Chondrocyte (in vitro differentiated cells): ENCODE results near the gene ADAM11. TPM values are rescaled to one million over a fixed set of nuclear protein-coding genes. Genes with fewer than 3 reads are reported as not detected.
"Not testable (repeated sequence)": the region's sequence is repeated elsewhere in the genome, so short reads cannot be mapped to it uniquely, and the experiment has no call there.

Source experiments
- DNase-seq: peaks from one replicate; pipeline ENCODE4 v3.0.0; 2021; ENCODE audit warnings: mixed read lengths, low spot score
- H3K27ac Mint-ChIP-seq: one replicate; pipeline ENCODE4 v1.8.0; 2021; ENCODE audit warnings: mild to moderate bottlenecking, moderate library complexity, mixed read lengths; ENCODE audit not compliant: unreplicated experiment
- H3K27me3 Mint-ChIP-seq: 2 replicates; pipeline ENCODE4 v1.8.0; 2021; ENCODE audit warnings: low read depth, mixed read lengths
- H3K36me3 Mint-ChIP-seq: 2 replicates; pipeline ENCODE4 v1.8.0; 2021; ENCODE audit warnings: low read depth, mixed read lengths
- H3K4me1 Mint-ChIP-seq: 2 replicates; pipeline ENCODE4 v1.8.0; 2021; ENCODE audit warnings: low read depth, mild to moderate bottlenecking, mixed read lengths
- H3K4me3 Mint-ChIP-seq: one replicate; pipeline ENCODE4 v1.8.0; 2021; ENCODE audit warnings: mild to moderate bottlenecking, moderate library complexity, mixed read lengths; ENCODE audit not compliant: unreplicated experiment
- H3K9me3 Mint-ChIP-seq: 2 replicates; pipeline ENCODE4 v1.8.0; 2021; ENCODE audit warnings: low read depth, mixed read lengths
- CTCF ChIP-seq: fragments of 200-600 bp; sonication (generic); IDR thresholded peaks from 2 replicates; pipeline ENCODE4 v1.5.0; 2021; ENCODE audit warnings: antibody characterized with exemption, mild to moderate bottlenecking, moderate library complexity
- total RNA-seq: library from RNA; stranded (reverse); gene quantifications from 3 replicates; pipeline ENCODE4 v1.2.1, GENCODE V29; 2021

Gene ADAM11
- total RNA-seq, 1 donor from 2014 or later, result 0.47 TPM

- H3K27me3 Mint-ChIP-seq, result no peaks in the 10 kb centered on the region
- no peak overlapping the region for H3K4me3 Mint-ChIP-seq
- no peak for DNase-seq
- peaks cover 6% of the 10 kb centered on the region for H3K36me3 Mint-ChIP-seq
- H3K4me1 Mint-ChIP-seq, result no peaks in the 10 kb centered on the region
- H3K9me3 Mint-ChIP-seq, result no peaks in the 10 kb centered on the region
- no peak overlapping the region for H3K27ac Mint-ChIP-seq
- TF ChIP-seq CTCF, result no peak
These were observed 24.5 kb upstream of the ADAM11 start for GRCh38 chr17:44734272-44734671.

GRCh38 chr17:44736551-44737240, 22.1 kb upstream of the ADAM11 start:
- Mint-ChIP-seq H3K27ac (no peak overlapping the region), H3K27me3 (no peaks in the 10 kb centered on the region), H3K4me3 (no peak overlapping the region), H3K36me3 (peaks cover 4% of the 10 kb centered on the region), H3K9me3 (no peaks in the 10 kb centered on the region), H3K4me1 (no peaks in the 10 kb centered on the region)
- DNase-seq, result no peak
- no peak for TF ChIP-seq CTCF

- DNase-seq, result no peak
- peaks cover 2% of the 10 kb centered on the region for H3K36me3 Mint-ChIP-seq
- H3K27ac Mint-ChIP-seq, result no peak overlapping the region
- no peak overlapping the region for H3K4me3 Mint-ChIP-seq
- H3K9me3 Mint-ChIP-seq, result no peaks in the 10 kb centered on the region
- H3K27me3 Mint-ChIP-seq, result no peaks in the 10 kb centered on the region
- no peaks in the 10 kb centered on the region for H3K4me1 Mint-ChIP-seq
- no peak for TF ChIP-seq CTCF
These were observed 20.4 kb upstream of the ADAM11 start for GRCh38 chr17:44738214-44738906.

GRCh38 chr17:44741316-44741715, 17.5 kb upstream of the ADAM11 start:
- TF ChIP-seq CTCF, result no peak
- Mint-ChIP-seq H3K4me1 (no peaks in the 10 kb centered on the region), H3K27ac (no peak overlapping the region), H3K4me3 (no peak overlapping the region), H3K36me3 (no peaks in the 10 kb centered on the region), H3K9me3 (no peaks in the 10 kb centered on the region), H3K27me3 (no peaks in the 10 kb centered on the region)
- DNase-seq, result no peak

GRCh38 chr17:44745301-44745700, 13.5 kb upstream of the ADAM11 start:
- DNase-seq, result no peak
- Mint-ChIP-seq H3K27me3 (no peaks in the 10 kb centered on the region), H3K4me1 (no peaks in the 10 kb centered on the region), H3K36me3 (peaks cover 2% of the 10 kb centered on the region), H3K9me3 (no peaks in the 10 kb centered on the region), H3K4me3 (no peak overlapping the region), H3K27ac (no peak overlapping the region)
- TF ChIP-seq CTCF, result no peak

- H3K4me3 Mint-ChIP-seq, H3K4me1 Mint-ChIP-seq, H3K9me3 Mint-ChIP-seq, DNase-seq, H3K36me3 Mint-ChIP-seq, H3K27ac Mint-ChIP-seq, H3K27me3 Mint-ChIP-seq: not testable (repeated sequence)
These were observed 13.1 kb upstream of the ADAM11 start for GRCh38 chr17:44745738-44746137.
